SIG-M5 treated with dmso at 0.1 percent for 504 hours (cell line): ENCODE data around the gene AK9.

Experiments
- DNase-seq: peaks from one replicate; lab custom pipeline; 2025; ENCODE audit not compliant: unreplicated experiment; lab: John Stamatoyannopoulos, UW

Gene AK9

GRCh38 chr6:109515781-109516409 lies 175.1 kb downstream of the AK9 start:
- peak; percentile 9 for DNase-seq

GRCh38 chr6:109514946-109515345 lies 176.1 kb downstream of the AK9 start:
- no peak for DNase-seq

- no peak for DNase-seq
These were observed 177.4 kb downstream of the AK9 start for GRCh38 chr6:109513571-109514071.

DNA sequence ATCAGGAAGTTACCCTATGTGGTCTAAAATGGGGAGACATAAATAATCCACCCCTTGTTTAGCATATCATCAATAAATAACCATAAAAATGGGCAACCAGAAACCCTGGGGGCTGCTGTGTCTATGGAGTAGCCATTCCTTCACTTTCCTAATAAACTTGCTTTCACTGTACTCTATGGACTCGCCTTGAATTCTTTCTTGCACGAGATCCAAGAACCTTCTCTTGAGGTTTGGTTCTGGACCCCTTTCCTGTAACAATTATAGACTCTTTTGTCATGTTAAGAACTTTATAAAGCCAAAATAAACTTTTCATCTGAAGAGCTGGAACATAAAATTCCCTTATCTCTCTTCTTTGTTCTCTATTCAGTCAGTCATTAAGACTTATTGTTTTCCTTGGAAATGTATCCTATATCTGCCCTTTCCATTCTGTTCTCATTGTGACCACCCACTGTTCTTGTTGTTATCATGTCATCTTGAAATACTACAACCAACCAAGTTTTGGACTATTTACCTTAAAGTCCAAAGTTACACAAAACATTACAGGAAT lies 178.7 kb downstream of the AK9 start:
- no peak for DNase-seq

GRCh38 chr6:109511832-109512231 lies 179.2 kb downstream of the AK9 start:
- DNase-seq: no peak

GRCh38 chr6:109510358-109510757 lies 180.6 kb downstream of the AK9 start:
- no peak for DNase-seq

DNA sequence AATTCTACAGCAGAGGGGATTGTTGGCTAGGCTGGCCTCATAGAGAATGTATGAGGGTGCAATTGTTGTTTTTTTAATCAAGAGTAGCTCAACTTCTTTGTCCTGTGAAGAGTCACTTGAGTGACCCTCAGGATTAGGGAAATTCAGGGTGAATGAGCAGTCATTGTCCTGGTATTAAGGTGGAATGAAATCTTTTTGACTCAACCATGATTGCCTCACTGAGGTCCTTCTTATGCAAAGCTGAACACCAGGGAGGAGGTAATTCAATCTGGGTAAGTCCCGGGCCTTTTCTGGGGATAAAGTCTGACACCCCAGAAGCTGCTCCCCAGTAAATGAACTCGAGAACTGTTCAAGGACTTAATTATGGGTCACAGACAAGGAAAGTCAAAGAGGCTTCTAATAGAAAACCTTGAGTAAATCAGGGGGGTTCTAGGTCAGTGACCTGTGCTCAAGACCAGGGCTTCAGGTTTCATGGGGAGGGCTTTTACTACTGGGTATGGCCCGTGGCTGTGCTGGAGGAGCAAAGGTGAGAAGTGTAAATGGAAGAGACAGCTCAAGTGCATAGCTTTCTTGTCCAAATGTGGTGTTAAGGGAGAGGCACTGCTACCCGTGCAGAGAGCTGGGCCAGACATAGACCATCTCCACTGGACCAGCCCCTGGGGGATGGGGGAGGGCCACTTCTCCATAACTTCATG lies 182.7 kb downstream of the AK9 start:
- DNase-seq: no peak

- no peak for DNase-seq
These were observed 183.4 kb downstream of the AK9 start for GRCh38 chr6:109507490-109508072.

DNA sequence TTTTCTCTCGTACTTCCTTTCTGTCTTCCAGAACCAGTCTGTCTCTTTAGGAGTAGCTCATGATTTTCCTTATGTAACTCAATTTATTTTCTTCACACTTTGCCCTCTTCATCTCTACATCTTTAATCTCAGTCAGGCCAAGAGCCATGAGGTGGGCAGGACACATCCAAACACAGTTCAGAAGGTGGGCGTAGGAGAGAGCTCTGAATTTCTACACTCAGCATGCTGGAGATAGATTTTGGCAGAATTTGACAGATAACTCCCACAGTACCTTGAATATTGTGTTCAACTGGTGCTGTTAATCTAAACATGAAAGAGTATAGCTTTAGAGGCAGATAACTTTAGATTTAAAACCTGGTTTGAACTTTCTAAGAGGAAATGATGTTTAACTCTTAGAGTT lies 184.2 kb downstream of the AK9 start:
- DNase-seq: no peak

DNA sequence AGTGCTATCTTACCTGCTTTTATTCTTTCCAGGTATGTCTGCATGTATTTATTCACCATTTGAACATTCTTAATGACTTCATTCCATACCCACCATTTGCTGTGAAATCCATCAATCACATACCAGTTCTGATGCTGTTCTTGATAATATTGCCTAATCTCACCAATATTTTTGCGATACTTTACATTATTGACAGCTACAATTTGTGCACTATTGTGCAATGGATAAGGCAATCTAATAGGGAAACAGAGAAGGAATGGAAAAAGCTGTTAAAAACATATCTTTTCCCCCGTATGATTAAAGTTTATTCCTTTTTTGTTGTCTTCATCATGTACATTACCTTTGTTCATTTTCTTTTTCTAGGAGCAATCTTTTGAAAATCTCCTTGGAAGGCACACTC lies 184.7 kb downstream of the AK9 start:
- DNase-seq: no peak

DNA sequence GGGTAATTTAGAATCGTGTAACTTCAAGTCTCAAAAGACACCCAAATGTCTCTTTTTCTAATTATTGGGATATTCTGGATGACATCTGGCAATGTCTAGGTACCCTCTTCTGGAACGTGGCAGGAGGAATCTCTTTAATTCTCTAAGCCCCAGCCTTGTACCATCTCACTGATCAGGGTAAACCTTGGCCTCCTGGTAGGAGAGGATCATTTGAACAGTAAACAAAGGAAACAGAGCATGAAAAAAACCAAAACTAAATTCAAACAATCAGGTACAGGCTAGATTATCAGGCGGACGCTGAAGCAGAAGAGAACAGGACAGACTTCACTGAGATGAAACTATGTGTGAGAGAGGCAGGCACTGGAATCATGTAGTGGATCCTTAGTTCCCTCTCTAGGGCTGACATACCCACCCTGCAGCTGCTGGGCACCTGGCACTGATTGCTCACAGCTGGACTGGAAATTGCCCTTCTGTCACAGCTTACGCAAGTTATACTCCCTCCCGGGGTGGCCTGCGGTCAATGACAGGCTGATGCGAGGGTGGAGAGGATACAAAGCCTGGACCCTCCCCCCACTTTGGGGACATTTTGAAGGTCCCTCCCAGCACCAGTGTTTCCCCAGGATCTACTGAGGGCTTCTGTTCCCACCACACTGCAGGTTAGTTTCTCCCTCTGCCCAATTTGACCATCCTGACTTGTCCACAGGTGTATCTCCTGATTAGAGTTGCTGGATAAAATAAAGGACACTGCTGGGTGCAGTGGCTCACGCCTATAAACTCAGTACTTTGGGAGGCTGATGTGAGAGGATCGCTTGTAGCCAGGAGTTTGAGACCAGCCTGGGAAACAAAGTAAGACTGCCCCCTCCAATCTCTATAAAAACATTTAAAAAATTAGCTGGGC lies 187.4 kb downstream of the AK9 start:
- DNase-seq: no peak

- no peak for DNase-seq
These were observed 192.1 kb downstream of the AK9 start for GRCh38 chr6:109498936-109499335.

DNA sequence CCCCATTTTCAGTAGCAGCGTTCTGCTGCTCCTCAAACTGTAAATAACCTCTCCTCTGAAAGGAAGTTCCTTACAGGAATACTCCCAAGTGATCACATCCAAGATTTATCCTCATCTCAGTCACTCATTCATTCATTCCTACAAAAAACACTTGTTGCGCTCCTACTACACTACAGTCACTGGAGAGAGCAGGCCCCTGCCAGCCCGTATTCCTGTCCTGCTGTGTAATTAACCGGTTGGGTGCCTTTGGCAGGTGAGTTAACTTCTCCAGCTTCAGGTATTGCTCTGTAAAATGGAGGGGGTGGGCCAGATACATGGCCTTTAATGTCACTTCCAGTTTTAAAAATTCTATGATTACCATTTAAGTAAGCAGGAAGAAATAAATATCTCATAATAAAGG lies 192.9 kb downstream of the AK9 start:
- DNase-seq: no peak

DNA sequence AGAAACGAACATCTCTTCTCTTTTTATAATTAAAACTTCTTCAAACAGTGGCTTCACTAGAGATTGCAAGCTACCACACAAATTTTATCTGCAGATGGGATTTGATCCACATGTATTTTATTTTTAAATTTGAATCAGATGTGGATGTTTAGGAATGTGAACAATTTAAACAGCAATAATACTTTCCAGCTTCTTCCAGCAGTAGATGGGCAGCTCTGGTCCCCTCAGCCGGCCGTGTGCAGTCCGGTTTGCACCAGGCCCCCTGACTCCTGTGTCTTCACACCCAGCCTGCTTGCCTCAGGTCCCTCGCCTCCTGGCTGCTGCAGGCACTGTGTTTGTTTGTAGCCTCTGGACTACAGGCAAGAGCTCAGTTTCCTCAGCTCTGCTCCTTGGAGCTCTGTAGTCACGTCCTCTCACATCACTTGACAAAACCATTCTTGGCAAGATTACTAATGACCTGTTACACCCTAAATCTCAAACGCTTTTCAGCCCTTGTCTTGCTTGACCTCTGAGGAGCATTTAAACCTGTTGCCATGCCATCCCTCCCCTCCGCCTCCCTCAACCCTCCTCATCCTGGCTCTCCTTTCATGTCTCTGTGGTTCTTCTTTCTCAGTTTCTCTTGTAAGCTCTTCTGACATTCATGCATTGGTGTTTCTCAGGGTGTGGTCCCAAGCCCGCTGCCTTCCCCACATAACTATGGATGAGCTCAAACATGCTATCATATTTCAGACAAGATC lies 194.8 kb downstream of the AK9 start:
- no peak for DNase-seq

- peak; percentile 55 for DNase-seq
These were observed 197.1 kb downstream of the AK9 start for GRCh38 chr6:109493865-109494264.

GRCh38 chr6:109491207-109491938 lies 199.6 kb downstream of the AK9 start:
- no peak for DNase-seq

- DNase-seq: no peak
These were observed 200.3 kb downstream of the AK9 start for GRCh38 chr6:109490713-109491112.

- DNase-seq: no peak
These were observed 203.0 kb downstream of the AK9 start for GRCh38 chr6:109488001-109488400.

- peak; percentile 23 for DNase-seq
These were observed 204.9 kb downstream of the AK9 start for GRCh38 chr6:109486068-109486467.
